ENCODE data around the gene CRYZL1. TPM values are rescaled to one million over a fixed set of nuclear protein-coding genes. Genes with fewer than 3 reads are reported as not detected.

Gene CRYZL1
- total RNA-seq, 4 donors from 2014 or later, result 30.8 to 172 (median 48.5) TPM

GRCh38 chr21:33567914-33568313 lies 73.6 kb downstream of the CRYZL1 start:
- no peak for DNase-seq
- TF ChIP-seq CTCF (IDR thresholded peaks at IDR 0.05) (no peak), POLR2A (IDR thresholded peaks at IDR 0.05) (no peak)

GRCh38 chr21:33566514-33566913 lies 75.0 kb downstream of the CRYZL1 start:
- TF ChIP-seq CTCF (IDR thresholded peaks at IDR 0.05) (no peak), POLR2A (IDR thresholded peaks at IDR 0.05) (no peak)
- H3K27me3 ChIP-seq, result no peaks in the 10 kb centered on the region
- H3K4me3 ChIP-seq, result no peak overlapping the region
- H3K4me1 ChIP-seq, result no peaks in the 10 kb centered on the region
- no peak for DNase-seq
- no peak overlapping the region for H3K27ac ChIP-seq
- H3K9me3 ChIP-seq, result no peaks in the 10 kb centered on the region
- H3K36me3 ChIP-seq, result peaks cover 0 to 75% (median 0%) of the 10 kb centered on the region in 3 donors

More at GRCh38 chr21:33567914-33568313, 73.6 kb downstream of the CRYZL1 start:
- no peak overlapping the region for H3K4me3 ChIP-seq
- H3K36me3 ChIP-seq, result peaks cover 0 to 75% (median 0%) of the 10 kb centered on the region in 3 donors
- H3K27me3 ChIP-seq, result no peaks in the 10 kb centered on the region
- no peaks in the 10 kb centered on the region for H3K9me3 ChIP-seq
- H3K4me1 ChIP-seq, result no peaks in the 10 kb centered on the region
- H3K27ac ChIP-seq, result no peak overlapping the region

DNA sequence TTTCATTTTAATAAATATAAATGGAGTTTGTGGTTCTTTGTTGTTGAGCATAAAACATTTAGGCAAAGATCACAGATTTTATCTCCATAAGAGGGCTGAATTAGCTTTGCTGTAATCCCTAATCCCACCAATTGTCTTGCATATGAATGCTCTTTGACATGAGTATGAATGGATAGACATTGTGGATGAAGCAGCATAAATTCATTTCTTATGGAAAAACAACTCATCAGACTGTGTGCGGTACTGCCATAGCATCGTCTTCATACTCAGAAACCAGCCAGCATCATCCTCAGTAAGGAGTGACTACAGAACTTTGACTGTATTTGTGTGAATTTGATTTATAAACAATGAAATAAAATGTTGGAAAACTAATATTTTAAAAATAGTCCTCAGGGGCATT lies 79.2 kb downstream of the CRYZL1 start:
- TF ChIP-seq POLR2A (IDR thresholded peaks at IDR 0.05) (no peak), CTCF (IDR thresholded peaks at IDR 0.05) (no peak)
- Histone ChIP-seq H3K27me3 (no peaks in the 10 kb centered on the region), H3K36me3 (peaks cover 0 to 81% (median 0%) of the 10 kb centered on the region in 3 donors), H3K27ac (no peak overlapping the region), H3K9me3 (no peaks in the 10 kb centered on the region), H3K4me1 (no peaks in the 10 kb centered on the region), H3K4me3 (no peak overlapping the region)
- DNase-seq, result no peak

DNA sequence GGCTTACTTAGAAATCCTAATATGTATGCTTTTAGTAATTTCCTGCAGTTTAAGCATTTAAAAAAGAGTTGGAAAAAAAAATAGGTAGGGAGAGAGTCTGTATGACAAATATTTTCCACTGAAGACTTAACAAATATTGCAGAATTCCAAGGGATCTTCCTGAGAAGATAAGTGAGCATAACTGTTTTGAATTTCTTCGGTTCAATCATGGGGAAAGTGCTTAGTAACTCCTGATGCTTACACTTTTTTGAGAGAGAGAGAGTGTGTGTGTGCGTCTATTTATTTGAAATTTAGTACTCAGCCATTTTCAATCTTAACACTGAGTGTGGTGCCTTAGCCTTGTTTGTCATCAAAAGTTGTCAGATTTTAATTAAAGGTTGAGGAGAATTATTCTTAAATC lies 80.2 kb downstream of the CRYZL1 start:
- Histone ChIP-seq H3K9me3 (no peaks in the 10 kb centered on the region), H3K27ac (no peak overlapping the region), H3K4me3 (no peak overlapping the region), H3K4me1 (no peaks in the 10 kb centered on the region), H3K36me3 (peaks cover 0 to 82% (median 0%) of the 10 kb centered on the region in 3 donors), H3K27me3 (no peaks in the 10 kb centered on the region)
- DNase-seq, result no peak
- TF ChIP-seq CTCF (IDR thresholded peaks at IDR 0.05) (no peak), POLR2A (IDR thresholded peaks at IDR 0.05) (no peak)

DNA sequence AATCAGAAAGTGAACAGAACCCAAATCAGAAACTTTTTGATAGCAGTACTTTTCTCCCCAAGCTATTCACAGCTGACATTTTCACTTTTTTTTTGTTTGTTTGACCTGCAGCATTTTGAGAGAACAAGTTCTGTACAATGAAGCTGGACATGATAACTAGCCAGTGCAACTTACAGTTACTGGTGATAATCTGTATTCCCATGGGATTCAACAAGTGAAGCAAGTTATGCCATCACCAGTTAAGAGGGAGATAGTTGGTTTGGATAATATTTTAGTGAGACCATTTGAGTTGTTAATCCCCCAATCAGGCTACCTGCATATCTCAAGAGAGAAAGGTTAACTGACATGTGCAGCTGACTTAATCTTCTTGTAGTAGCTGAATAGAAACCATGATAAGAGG lies 80.6 kb downstream of the CRYZL1 start:
- Histone ChIP-seq H3K36me3 (peaks cover 0 to 86% (median 0%) of the 10 kb centered on the region in 3 donors), H3K4me3 (no peak overlapping the region), H3K27me3 (no peaks in the 10 kb centered on the region), H3K27ac (no peak overlapping the region), H3K9me3 (no peaks in the 10 kb centered on the region), H3K4me1 (no peaks in the 10 kb centered on the region)
- no peak for DNase-seq
- TF ChIP-seq POLR2A (IDR thresholded peaks at IDR 0.05) (no peak), CTCF (IDR thresholded peaks at IDR 0.05) (no peak)

DNA sequence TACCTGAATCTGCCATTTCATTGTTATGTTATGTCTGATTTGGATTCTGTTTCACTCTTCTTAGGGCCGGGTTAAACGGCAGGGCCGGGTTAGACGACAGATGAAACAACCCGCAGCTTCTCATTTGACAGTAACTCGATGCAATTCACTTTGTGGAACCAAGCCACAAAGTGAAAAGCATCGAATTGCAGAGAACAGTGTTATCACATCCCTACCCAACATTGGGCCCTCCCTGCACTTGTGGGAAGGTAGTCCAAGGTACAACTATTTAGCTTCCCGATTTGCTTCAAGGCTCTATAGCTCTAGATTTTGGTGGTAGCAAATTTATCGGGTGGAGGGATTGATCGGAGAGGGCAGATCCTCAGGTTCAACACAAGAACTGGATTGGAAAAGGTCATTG lies 81.7 kb downstream of the CRYZL1 start:
- peaks cover 0 to 8% (median 0%) of the 10 kb centered on the region in 4 donors for H3K4me1 ChIP-seq
- H3K36me3 ChIP-seq, result peaks cover 0 to 93% (median 0%) of the 10 kb centered on the region in 3 donors

More for the DNA sequence above, 81.7 kb downstream of the CRYZL1 start:
- TF ChIP-seq POLR2A (IDR thresholded peaks at IDR 0.05) (no peak), CTCF (IDR thresholded peaks at IDR 0.05) (no peak)
- H3K27ac ChIP-seq, result no peak overlapping the region
- H3K4me3 ChIP-seq, result no peak overlapping the region
- DNase-seq, result no peak
- no peaks in the 10 kb centered on the region for H3K9me3 ChIP-seq
- no peaks in the 10 kb centered on the region for H3K27me3 ChIP-seq

Data from Peyer's patch (tissue), 4 donors.